ENCODE data around the gene SLC6A3.

The SLC6A3 gene

DNA sequence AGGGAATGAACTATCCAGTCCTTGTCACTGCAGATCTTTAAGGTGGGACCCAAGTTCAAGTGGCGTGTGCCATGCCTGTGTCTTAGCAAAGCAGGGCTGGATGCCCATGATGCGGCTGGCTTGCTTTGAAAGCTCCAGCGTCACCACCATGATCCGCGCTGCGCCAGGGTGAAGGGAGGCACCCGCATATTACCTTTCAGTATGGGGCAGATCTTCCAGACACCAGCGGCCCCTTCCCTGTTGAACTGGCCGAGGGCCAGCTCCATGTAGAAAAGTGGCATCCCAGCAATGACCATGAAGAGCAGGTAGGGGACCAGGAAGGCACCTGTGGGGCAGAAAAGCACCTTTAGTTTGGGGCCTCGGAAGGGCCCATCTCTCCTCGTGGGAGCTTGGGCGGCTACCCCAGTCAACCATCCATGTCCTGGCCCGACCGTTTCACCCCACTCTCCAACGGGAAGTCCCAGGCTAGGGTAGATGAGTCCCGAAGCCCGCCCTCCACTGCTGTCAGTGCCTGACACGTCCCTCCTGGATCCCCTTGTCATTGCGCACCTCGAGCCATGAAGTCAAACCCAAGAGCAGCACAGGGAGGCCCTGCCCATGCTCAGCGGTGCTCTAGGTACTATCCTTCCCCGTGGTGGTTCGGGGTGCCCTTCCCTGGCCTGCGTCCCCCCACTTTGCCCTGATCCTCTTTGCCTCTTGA is 3.9 kb downstream of the SLC6A3 start:
- Histone ChIP-seq H3K4me3 (ENCODE audit: insufficient read depth, low read depth, low read length, poor library complexity, severe bottlenecking) (no peak overlapping the region), H3K36me3 (ENCODE audit: control insufficient read depth, insufficient read depth, low read length) (no peaks in the 10 kb centered on the region), H3K9me3 (ENCODE audit: control insufficient read depth, low read length) (no peaks in the 10 kb centered on the region), H3K27ac (ENCODE audit: insufficient read depth, low read length, poor library complexity, severe bottlenecking) (no peak overlapping the region), H3K4me1 (ENCODE audit: control insufficient read depth, insufficient read depth, low read length, poor library complexity, severe bottlenecking) (peaks cover 4% of the 10 kb centered on the region), H3K27me3 (replicated peaks; ENCODE audit: control insufficient read depth, insufficient read depth, low read length, poor library complexity, severe bottlenecking) (peaks cover 11% of the 10 kb centered on the region)
- DNase-seq: no peak

DNA sequence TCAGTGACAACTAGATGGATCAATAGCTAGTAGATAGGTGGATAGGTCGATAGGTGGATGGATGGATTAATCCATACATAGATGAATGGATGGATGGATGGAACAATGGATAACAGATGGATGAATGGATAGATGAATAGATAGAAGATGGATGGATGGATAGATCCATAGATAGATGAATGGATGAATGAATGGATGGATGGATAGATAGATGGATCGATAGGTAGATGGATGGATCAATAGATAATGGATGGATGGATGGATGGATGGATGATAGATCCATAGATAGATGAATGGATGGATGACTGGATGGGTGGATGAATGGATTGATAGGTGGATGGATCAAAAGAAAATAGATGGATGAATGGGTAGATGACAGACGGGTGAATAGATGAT is 5.1 kb downstream of the SLC6A3 start:
- Histone ChIP-seq H3K9me3 (ENCODE audit: control insufficient read depth, low read length) (no peaks in the 10 kb centered on the region), H3K27me3 (replicated peaks; ENCODE audit: control insufficient read depth, insufficient read depth, low read length, poor library complexity, severe bottlenecking) (peaks cover 11% of the 10 kb centered on the region), H3K4me1 (ENCODE audit: control insufficient read depth, insufficient read depth, low read length, poor library complexity, severe bottlenecking) (peaks cover 4% of the 10 kb centered on the region), H3K36me3 (ENCODE audit: control insufficient read depth, insufficient read depth, low read length) (no peaks in the 10 kb centered on the region), H3K4me3 (ENCODE audit: insufficient read depth, low read depth, low read length, poor library complexity, severe bottlenecking) (no peak overlapping the region), H3K27ac (ENCODE audit: insufficient read depth, low read length, poor library complexity, severe bottlenecking) (no peak overlapping the region)
- no peak for DNase-seq

- Histone ChIP-seq H3K36me3 (ENCODE audit: control insufficient read depth, insufficient read depth, low read length) (no peaks in the 10 kb centered on the region), H3K27ac (ENCODE audit: insufficient read depth, low read length, poor library complexity, severe bottlenecking) (no peak overlapping the region), H3K9me3 (ENCODE audit: control insufficient read depth, low read length) (no peaks in the 10 kb centered on the region), H3K4me1 (ENCODE audit: control insufficient read depth, insufficient read depth, low read length, poor library complexity, severe bottlenecking) (no peaks in the 10 kb centered on the region), H3K4me3 (ENCODE audit: insufficient read depth, low read depth, low read length, poor library complexity, severe bottlenecking) (no peak overlapping the region), H3K27me3 (replicated peaks; ENCODE audit: control insufficient read depth, insufficient read depth, low read length, poor library complexity, severe bottlenecking) (peaks cover 5% of the 10 kb centered on the region)
- no peak for DNase-seq
Observed at GRCh38 chr5:1439388-1440097, 5.7 kb downstream of the SLC6A3 start.

GRCh38 chr5:1438871-1439270 is 6.4 kb downstream of the SLC6A3 start:
- Histone ChIP-seq H3K36me3 (ENCODE audit: control insufficient read depth, insufficient read depth, low read length) (no peaks in the 10 kb centered on the region), H3K4me1 (ENCODE audit: control insufficient read depth, insufficient read depth, low read length, poor library complexity, severe bottlenecking) (no peaks in the 10 kb centered on the region), H3K9me3 (ENCODE audit: control insufficient read depth, low read length) (no peaks in the 10 kb centered on the region), H3K27ac (ENCODE audit: insufficient read depth, low read length, poor library complexity, severe bottlenecking) (no peak overlapping the region), H3K27me3 (replicated peaks; ENCODE audit: control insufficient read depth, insufficient read depth, low read length, poor library complexity, severe bottlenecking) (peaks cover under 1% of the 10 kb centered on the region), H3K4me3 (ENCODE audit: insufficient read depth, low read depth, low read length, poor library complexity, severe bottlenecking) (no peak overlapping the region)
- no peak for DNase-seq

- H3K9me3 ChIP-seq (ENCODE audit: control insufficient read depth, low read length): no peaks in the 10 kb centered on the region
- no peak for DNase-seq
- no peaks in the 10 kb centered on the region for H3K36me3 ChIP-seq (ENCODE audit: control insufficient read depth, insufficient read depth, low read length)
- no peak overlapping the region for H3K27ac ChIP-seq (ENCODE audit: insufficient read depth, low read length, poor library complexity, severe bottlenecking)
- H3K4me1 ChIP-seq (ENCODE audit: control insufficient read depth, insufficient read depth, low read length, poor library complexity, severe bottlenecking): no peaks in the 10 kb centered on the region
- no peaks in the 10 kb centered on the region for H3K27me3 ChIP-seq (replicated peaks; ENCODE audit: control insufficient read depth, insufficient read depth, low read length, poor library complexity, severe bottlenecking)
- no peak overlapping the region for H3K4me3 ChIP-seq (ENCODE audit: insufficient read depth, low read depth, low read length, poor library complexity, severe bottlenecking)
Observed at GRCh38 chr5:1437876-1438559, 7.2 kb downstream of the SLC6A3 start.

- no peaks in the 10 kb centered on the region for H3K36me3 ChIP-seq (ENCODE audit: control insufficient read depth, insufficient read depth, low read length)
- H3K4me3 ChIP-seq (ENCODE audit: insufficient read depth, low read depth, low read length, poor library complexity, severe bottlenecking): no peak overlapping the region
- H3K27me3 ChIP-seq (replicated peaks; ENCODE audit: control insufficient read depth, insufficient read depth, low read length, poor library complexity, severe bottlenecking): no peaks in the 10 kb centered on the region
- H3K4me1 ChIP-seq (ENCODE audit: control insufficient read depth, insufficient read depth, low read length, poor library complexity, severe bottlenecking): no peaks in the 10 kb centered on the region
- no peak for DNase-seq
- no peak overlapping the region for H3K27ac ChIP-seq (ENCODE audit: insufficient read depth, low read length, poor library complexity, severe bottlenecking)
- H3K9me3 ChIP-seq (ENCODE audit: control insufficient read depth, low read length): no peaks in the 10 kb centered on the region
Observed at GRCh38 chr5:1437226-1437829, 7.9 kb downstream of the SLC6A3 start.

- no peak overlapping the region for H3K4me3 ChIP-seq (ENCODE audit: insufficient read depth, low read depth, low read length, poor library complexity, severe bottlenecking)
- no peaks in the 10 kb centered on the region for H3K36me3 ChIP-seq (ENCODE audit: control insufficient read depth, insufficient read depth, low read length)
- H3K4me1 ChIP-seq (ENCODE audit: control insufficient read depth, insufficient read depth, low read length, poor library complexity, severe bottlenecking): no peaks in the 10 kb centered on the region
- H3K9me3 ChIP-seq (ENCODE audit: control insufficient read depth, low read length): no peaks in the 10 kb centered on the region
- no peak for DNase-seq
- H3K27me3 ChIP-seq (replicated peaks; ENCODE audit: control insufficient read depth, insufficient read depth, low read length, poor library complexity, severe bottlenecking): no peaks in the 10 kb centered on the region
- H3K27ac ChIP-seq (ENCODE audit: insufficient read depth, low read length, poor library complexity, severe bottlenecking): no peak overlapping the region
Observed at GRCh38 chr5:1436681-1437080, 8.6 kb downstream of the SLC6A3 start.

- no peaks in the 10 kb centered on the region for H3K27me3 ChIP-seq (replicated peaks; ENCODE audit: control insufficient read depth, insufficient read depth, low read length, poor library complexity, severe bottlenecking)
Observed at GRCh38 chr5:1436036-1436435, 9.2 kb downstream of the SLC6A3 start.

DNA sequence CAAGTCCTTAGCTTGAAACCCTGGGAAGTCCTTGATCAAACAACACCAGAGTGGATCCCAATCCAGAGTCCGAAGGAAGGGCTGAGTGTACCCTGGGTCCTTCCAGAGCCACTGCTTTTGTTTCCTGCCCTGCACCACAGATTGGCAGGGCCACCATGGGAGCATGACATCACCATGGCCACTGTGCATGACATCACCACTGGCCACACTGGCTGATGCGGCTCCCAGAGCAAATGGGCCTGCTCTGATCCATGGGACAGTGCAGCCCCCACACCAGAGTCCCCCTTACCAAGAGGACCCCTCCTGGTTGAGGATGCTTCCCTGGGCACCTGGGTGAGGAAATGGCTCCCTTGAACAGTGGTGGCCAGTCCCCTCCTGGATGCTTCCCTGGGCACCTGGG is 9.9 kb downstream of the SLC6A3 start:
- Histone ChIP-seq H3K4me3 (ENCODE audit: insufficient read depth, low read depth, low read length, poor library complexity, severe bottlenecking) (no peak overlapping the region), H3K27ac (ENCODE audit: insufficient read depth, low read length, poor library complexity, severe bottlenecking) (no peak overlapping the region), H3K27me3 (replicated peaks; ENCODE audit: control insufficient read depth, insufficient read depth, low read length, poor library complexity, severe bottlenecking) (no peaks in the 10 kb centered on the region), H3K36me3 (ENCODE audit: control insufficient read depth, insufficient read depth, low read length) (no peaks in the 10 kb centered on the region), H3K9me3 (ENCODE audit: control insufficient read depth, low read length) (no peaks in the 10 kb centered on the region), H3K4me1 (ENCODE audit: control insufficient read depth, insufficient read depth, low read length, poor library complexity, severe bottlenecking) (no peaks in the 10 kb centered on the region)
- DNase-seq: no peak

More at GRCh38 chr5:1436036-1436435, 9.2 kb downstream of the SLC6A3 start:
- Histone ChIP-seq H3K4me1 (ENCODE audit: control insufficient read depth, insufficient read depth, low read length, poor library complexity, severe bottlenecking) (no peaks in the 10 kb centered on the region), H3K9me3 (ENCODE audit: control insufficient read depth, low read length) (no peaks in the 10 kb centered on the region), H3K36me3 (ENCODE audit: control insufficient read depth, insufficient read depth, low read length) (no peaks in the 10 kb centered on the region), H3K27ac (ENCODE audit: insufficient read depth, low read length, poor library complexity, severe bottlenecking) (no peak overlapping the region), H3K4me3 (ENCODE audit: insufficient read depth, low read depth, low read length, poor library complexity, severe bottlenecking) (no peak overlapping the region)
- no peak for DNase-seq

- Histone ChIP-seq H3K27ac (ENCODE audit: insufficient read depth, low read length, poor library complexity, severe bottlenecking) (no peak overlapping the region), H3K9me3 (ENCODE audit: control insufficient read depth, low read length) (peaks cover 8% of the 10 kb centered on the region)
- no peak for DNase-seq
Observed at GRCh38 chr5:1432296-1432695, 12.9 kb downstream of the SLC6A3 start.

More at GRCh38 chr5:1432296-1432695, 12.9 kb downstream of the SLC6A3 start:
- H3K4me1 ChIP-seq (ENCODE audit: control insufficient read depth, insufficient read depth, low read length, poor library complexity, severe bottlenecking): no peaks in the 10 kb centered on the region
- H3K4me3 ChIP-seq (ENCODE audit: insufficient read depth, low read depth, low read length, poor library complexity, severe bottlenecking): no peak overlapping the region
- H3K27me3 ChIP-seq (replicated peaks; ENCODE audit: control insufficient read depth, insufficient read depth, low read length, poor library complexity, severe bottlenecking): no peaks in the 10 kb centered on the region
- H3K36me3 ChIP-seq (ENCODE audit: control insufficient read depth, insufficient read depth, low read length): no peaks in the 10 kb centered on the region
